H1 (cell line): ENCODE data around the gene FAM24B. TPM values are rescaled to one million over a fixed set of nuclear protein-coding genes. Genes with fewer than 3 reads are reported as not detected.

Source experiments
- CTCF ChIA-PET: fragments of 300-600 bp; sonication (Branson Sonifier 250); formaldehyde crosslinking; loops from one replicate; lab custom pipeline; 2021; ENCODE audit not compliant: partially characterized antibody; lab: Charles Lee
- POLR2A ChIA-PET: fragments of 300-600 bp; sonication (Branson Sonifier 250); formaldehyde crosslinking; loops from one replicate; lab custom pipeline; 2021; ENCODE audit warnings: inconsistent platforms; ENCODE audit not compliant: partially characterized antibody; lab: Charles Lee
- DNase-seq, 2 experiments: peaks; one replicate each; pipeline versions ENCODE4 v3.0.0 to v3.0.0-alpha.2; 2010 to 2022; ENCODE audit warnings: low spot score in 2 of 2, low read depth in 1 of 2, mixed read lengths in 1 of 2
- FAIRE-seq: peaks from 2 replicates; lab custom pipeline; 2011; peaks lifted over from hg19 to GRCh38; lab: Jason Lieb, UNC
- H2AFZ ChIP-seq: 2 replicates; pipeline ENCODE4 v1.8.1; 2012; ENCODE audit warnings: low read length, inconsistent platforms
- H2AK5ac ChIP-seq: 2 replicates; pipeline ENCODE4 v1.6.1; 2013; ENCODE audit warnings: low read depth, low read length
- H2BK120ac ChIP-seq: replicated peaks from 2 replicates; pipeline ENCODE3; 2013; ENCODE audit warnings: low read depth, low read length, inconsistent platforms
- H2BK12ac ChIP-seq: 2 replicates; pipeline ENCODE4 v1.6.1; 2013; ENCODE audit warnings: low read depth, low read length
- H2BK15ac ChIP-seq: 2 replicates; pipeline ENCODE4 v1.6.1; 2013; ENCODE audit warnings: low read length
- H2BK20ac ChIP-seq: 2 replicates; pipeline ENCODE4 v1.6.1; 2013; ENCODE audit warnings: low read length
- H2BK5ac ChIP-seq: 2 replicates; pipeline ENCODE4 v1.6.1; 2013; ENCODE audit warnings: low read depth, low read length
- H3K14ac ChIP-seq: 2 replicates; pipeline ENCODE4 v1.6.1; 2013; ENCODE audit warnings: inconsistent platforms; ENCODE audit not compliant: insufficient read length
- H3K18ac ChIP-seq: 2 replicates; pipeline ENCODE4 v1.6.1; 2013; ENCODE audit warnings: low read length; ENCODE audit errors: extremely low read depth
- H3K23ac ChIP-seq: 2 replicates; pipeline ENCODE4 v1.6.1; 2013; ENCODE audit warnings: inconsistent platforms; ENCODE audit not compliant: insufficient read length
- H3K23me2 ChIP-seq: 2 replicates; pipeline ENCODE4 v1.6.1; 2013; ENCODE audit warnings: low read depth, low read length
- H3K27ac ChIP-seq: 2 replicates; pipeline ENCODE4 v1.6.1; 2011; ENCODE audit warnings: low read depth, low read length, inconsistent platforms
- H3K27me3 ChIP-seq, 4 experiments: replicated peaks in 1 of 4; 1 replicate in 1 of 4; 2 replicates in 3 of 4; pipeline versions ENCODE4 v1.6.1 to v1.8.1; 2011 to 2013; ENCODE audit warnings: low read length in 3 of 4, mild to moderate bottlenecking in 3 of 4, inconsistent platforms in 2 of 4, mixed read lengths in 2 of 4, moderate library complexity in 1 of 4; ENCODE audit not compliant: control insufficient read depth in 3 of 4, insufficient read depth in 3 of 4; ENCODE audit errors: extremely low read depth in 1 of 4
- H3K36me3 ChIP-seq, 4 experiments: 2 replicates each; pipeline versions ENCODE4 v1.6.1 to v1.8.1; 2011 to 2013; ENCODE audit warnings: mild to moderate bottlenecking in 4 of 4, low read length in 3 of 4, moderate library complexity in 2 of 4, control low read depth in 1 of 4, inconsistent platforms in 1 of 4; ENCODE audit not compliant: insufficient read depth in 4 of 4, control insufficient read depth in 2 of 4
- H3K4ac ChIP-seq: replicated peaks from 2 replicates; pipeline ENCODE3; 2013; ENCODE audit warnings: low read length, low read depth, mixed read lengths, inconsistent platforms; ENCODE audit not compliant: insufficient read length
- H3K4me1 ChIP-seq, 4 experiments: replicated peaks in 1 of 4; 1 replicate in 1 of 4; 2 replicates in 3 of 4; pipeline versions ENCODE4 v1.6.1 to v1.8.1; 2011 to 2013; ENCODE audit warnings: low read length in 3 of 4, inconsistent platforms in 2 of 4, mixed read lengths in 1 of 4; ENCODE audit not compliant: insufficient read depth in 4 of 4, control insufficient read depth in 3 of 4
- H3K4me2 ChIP-seq, 2 experiments: 2 replicates each; pipeline versions ENCODE4 v1.6.1 to v1.8.1; 2011 to 2013; ENCODE audit warnings: low read depth in 2 of 2, low read length in 2 of 2, control low read depth in 1 of 2, inconsistent platforms in 1 of 2, mild to moderate bottlenecking in 1 of 2; ENCODE audit not compliant: insufficient read depth in 1 of 2
- H3K4me3 ChIP-seq, 4 experiments: fragments of 200-600, 300-600 bp in 1 of 4; sonication (generic), shearing (Covaris generic), sonication (Bioruptor Twin) in 1 of 4; 2 replicates each; pipeline versions ENCODE4 v1.5.1 to v1.8.1; 2011 to 2016; ENCODE audit warnings: low read length in 4 of 4, low read depth in 3 of 4, control low read depth in 2 of 4, inconsistent platforms in 2 of 4, mild to moderate bottlenecking in 2 of 4, mixed read lengths in 1 of 4, moderate library complexity in 1 of 4; ENCODE audit not compliant: insufficient read depth in 2 of 4; ENCODE audit errors: extremely low read depth in 1 of 4
- H3K56ac ChIP-seq: replicated peaks from 2 replicates; pipeline ENCODE3; 2013; ENCODE audit warnings: low read depth, mild to moderate bottlenecking, mixed read lengths, low read length, inconsistent platforms; ENCODE audit not compliant: insufficient read length
- H3K79me1 ChIP-seq: 2 replicates; pipeline ENCODE4 v1.6.1; 2013; ENCODE audit warnings: low read depth, low read length, control low read depth
- H3K79me2 ChIP-seq, 2 experiments: 2 replicates each; pipeline versions ENCODE4 v1.6.1 to v1.8.1; 2012 to 2013; ENCODE audit warnings: low read length in 2 of 2, mild to moderate bottlenecking in 2 of 2, inconsistent platforms in 1 of 2; ENCODE audit not compliant: insufficient read depth in 2 of 2, control insufficient read depth in 1 of 2
- H3K9ac ChIP-seq, 4 experiments: replicated peaks in 1 of 4; 1 replicate in 1 of 4; 2 replicates in 3 of 4; pipeline versions ENCODE4 v1.6.1 to v1.8.1; 2011 to 2013; ENCODE audit warnings: low read depth in 3 of 4, low read length in 3 of 4, control low read depth in 2 of 4, mild to moderate bottlenecking in 2 of 4, moderate library complexity in 2 of 4, inconsistent platforms in 1 of 4; ENCODE audit errors: extremely low read depth in 1 of 4
- H3K9me3 ChIP-seq, 2 experiments: 2 replicates each; pipeline versions ENCODE4 v1.6.1 to v1.8.1; 2012 to 2013; ENCODE audit warnings: mild to moderate bottlenecking in 2 of 2, moderate library complexity in 2 of 2, control low read depth in 1 of 2, inconsistent platforms in 1 of 2, low read depth in 1 of 2, low read length in 1 of 2, mixed read lengths in 1 of 2; ENCODE audit not compliant: insufficient read depth in 2 of 2
- H4K20me1 ChIP-seq, 2 experiments: replicated peaks in 1 of 2; 2 replicates each; pipeline versions ENCODE3 to v1.8.1; 2011 to 2013; ENCODE audit warnings: inconsistent platforms in 2 of 2, low read length in 2 of 2, mild to moderate bottlenecking in 1 of 2; ENCODE audit not compliant: insufficient read depth in 2 of 2, control insufficient read depth in 1 of 2
- H4K5ac ChIP-seq: 2 replicates; pipeline ENCODE4 v1.6.1; 2013; ENCODE audit warnings: low read length, low read depth, mixed read lengths, inconsistent platforms; ENCODE audit not compliant: insufficient read length
- H4K8ac ChIP-seq: 2 replicates; pipeline ENCODE4 v1.8.0; 2013; ENCODE audit warnings: mild to moderate bottlenecking, moderate library complexity, low read length, inconsistent platforms; ENCODE audit not compliant: insufficient read depth; ENCODE audit errors: extremely low read depth
- H4K91ac ChIP-seq: replicated peaks from 2 replicates; pipeline ENCODE3; 2013; ENCODE audit warnings: low read length, mixed read lengths, inconsistent platforms; ENCODE audit not compliant: insufficient read length
- ASH2L ChIP-seq: fragments of 200-600, 300-600 bp; sonication (generic); IDR thresholded peaks from one replicate; pipeline ENCODE4 v1.7.1; 2017; ENCODE audit warnings: low read length
- CREB1 ChIP-seq: IDR thresholded peaks from 2 replicates; pipeline ENCODE4 v1.6.1; 2012; ENCODE audit warnings: inconsistent platforms
- EGR1 ChIP-seq: IDR thresholded peaks from 2 replicates; pipeline ENCODE4 v1.6.1; 2011; ENCODE audit warnings: low read depth, low read length, borderline replicate concordance
- EZH2 ChIP-seq: fragments of 200-600 bp; sonication (generic); IDR thresholded peaks from 2 replicates; pipeline ENCODE4 v1.7.1; 2012; ENCODE audit warnings: low read depth, mild to moderate bottlenecking, moderate library complexity, low read length, inconsistent platforms; ENCODE audit not compliant: severe bottlenecking
- HDAC2 ChIP-seq, 2 experiments: fragments of 300-600 bp in 1 of 2; sonication (generic) in 1 of 2; IDR thresholded peaks; 2 replicates each; pipeline ENCODE4 v1.6.1; 2011 to 2012; ENCODE audit warnings: low read depth in 2 of 2, low read length in 2 of 2, mild to moderate bottlenecking in 2 of 2, moderate library complexity in 2 of 2, borderline replicate concordance in 1 of 2, inconsistent platforms in 1 of 2
- HDAC6 ChIP-seq: IDR thresholded peaks from one replicate; pipeline ENCODE4 v1.7.1; 2012; ENCODE audit warnings: low read depth, mild to moderate bottlenecking, inconsistent platforms, low read length, moderate library complexity
- PHF8 ChIP-seq: fragments of 200-600 bp; sonication (generic); conservative IDR thresholded peaks from 2 replicates; pipeline ENCODE4 v1.7.1; 2012; ENCODE audit warnings: low read depth, mild to moderate bottlenecking, inconsistent platforms, low read length, moderate library complexity
- POLR2A ChIP-seq, 2 experiments: IDR thresholded peaks; 1 replicate in 1 of 2; 2 replicates in 1 of 2; pipeline ENCODE4 v1.6.1; 2011; ENCODE audit warnings: low read depth in 2 of 2, low read length in 2 of 2, mild to moderate bottlenecking in 2 of 2; ENCODE audit errors: control extremely low read depth in 1 of 2
- RAD21 ChIP-seq, 2 experiments: IDR thresholded peaks in 1 of 2; conservative IDR thresholded peaks in 1 of 2; 2 replicates each; pipeline ENCODE4 v1.6.1; 2011; ENCODE audit warnings: low read depth in 2 of 2, low read length in 2 of 2, improper control_type of control experiment in 1 of 2, inconsistent platforms in 1 of 2, mild to moderate bottlenecking in 1 of 2, moderate library complexity in 1 of 2
- SIN3A ChIP-seq, 2 experiments: IDR thresholded peaks in 1 of 2; conservative IDR thresholded peaks in 1 of 2; 2 replicates each; pipeline ENCODE4 v1.6.1; 2011 to 2012; ENCODE audit warnings: low read length in 2 of 2, improper control_type of control experiment in 1 of 2, low read depth in 1 of 2, mild to moderate bottlenecking in 1 of 2
- TCF12 ChIP-seq: IDR thresholded peaks from 2 replicates; pipeline ENCODE4 v1.6.1; 2011; ENCODE audit warnings: low read depth, mild to moderate bottlenecking, low read length
- ZNF274 ChIP-seq: IDR thresholded peaks from 2 replicates; pipeline ENCODE4 v1.7.0; 2012; ENCODE audit warnings: low read length, borderline replicate concordance; ENCODE audit errors: extremely low read depth
- WGBS, 2 experiments: shearing (Covaris generic) in 1 of 2; methylation state at CpG; one replicate each; pipeline versions ENCODE4 v1.1.6 to v1.1.7; 2013 to 2015; ENCODE audit warnings: low lambda C conversion rate in 2 of 2, mixed read lengths in 2 of 2, inconsistent platforms in 1 of 2, low coverage in 1 of 2, missing lambda C conversion rate in 1 of 2; ENCODE audit not compliant: insufficient replicate concordance in 2 of 2, insufficient coverage in 1 of 2, insufficient read length in 1 of 2; ENCODE audit errors: extremely low coverage in 1 of 2, missing lambda C conversion rate in 1 of 2; 5-methylcytosine and 5-hydroxymethylcytosine counted together
- polyA plus RNA-seq, 7 experiments: library from polyadenylated mRNA; depleted of rRNA in 3 of 7; stranded (reverse) in 5 of 7; unstranded in 2 of 7; fragments of >200 nt in 5 of 7; fragments of 200-250 nt in 2 of 7; gene quantifications; 1 replicate in 5 of 7; 2 replicates in 1 of 7; 4 replicates in 1 of 7; pipeline versions ENCODE4 v1.2.1 to v1.2.3, GENCODE V29; 2011 to 2013; ENCODE audit warnings: missing spikeins in 2 of 7, mixed read lengths in 2 of 7
- total RNA-seq: library from RNA; stranded (reverse); fragmentation: NEBNext Ultra II Directional; extraction: Animal tissue kit (Norgen Biotek cat#: 25700); gene quantifications from 2 replicates; pipeline ENCODE4 v1.2.1, GENCODE V29; 2021

FAM24B gene
- total and polyA plus RNA-seq, 2 of the 8 experiments (the other 6 are each of a cell fraction or from before 2014, with no cell fraction given) = 0.50 to 0.56 TPM

DNA sequence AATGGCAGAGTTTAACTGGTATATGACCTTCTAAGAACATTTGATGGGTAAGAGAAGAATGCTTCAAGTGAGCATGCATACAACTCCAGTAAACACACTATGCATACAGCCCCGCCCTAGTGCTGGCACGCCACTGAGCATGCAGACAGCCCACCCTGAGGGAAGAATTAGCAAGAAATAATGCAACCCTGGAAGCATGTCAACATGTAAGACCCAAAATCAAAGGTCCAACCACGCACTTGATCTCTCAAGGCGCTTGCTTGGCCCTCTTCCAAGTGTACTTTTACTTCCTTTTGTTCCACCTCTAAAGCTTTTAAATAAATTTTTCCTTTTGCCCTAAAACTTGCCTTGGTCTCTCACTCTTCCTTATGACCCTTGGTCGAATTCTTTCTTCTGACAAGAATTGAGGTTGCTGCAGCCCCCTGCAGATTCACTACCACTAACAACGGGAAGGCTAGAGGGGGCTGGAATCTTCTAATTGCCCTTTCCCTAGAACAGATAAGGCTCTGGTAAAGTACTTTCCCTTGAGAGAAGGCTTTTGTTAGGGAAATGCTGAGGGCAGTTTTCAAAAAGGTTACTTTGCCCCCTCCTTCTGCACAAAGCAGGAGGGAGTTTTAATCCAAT, 3.4 kb downstream of the FAM24B start:
- WGBS, 2 experiments = 10% methylated on average over 6 of the region's 6 CpGs; no CpG with 5 or more reads in 1 of the 2 experiments
- H3K79me1 ChIP-seq = no peaks in the 10 kb centered on the region
- H2BK5ac ChIP-seq = peak overlapping the region; percentile 88; the same call in 1 of the 2 replicates
- H2BK15ac ChIP-seq = no peak overlapping the region
- no peak overlapping the region for H2BK120ac ChIP-seq
- no peaks in the 10 kb centered on the region; the same call in 1 of the 2 replicates for H3K23me2 ChIP-seq
- H3K9me3 ChIP-seq = no peaks in the 10 kb centered on the region; a peak in 1 of 4 replicates
- H3K56ac ChIP-seq = no peak overlapping the region
- H3K23ac ChIP-seq = no peak overlapping the region
- H3K27ac ChIP-seq = peak overlapping the region; percentile 91
- peak; percentile 49 to 73 for DNase-seq
- H3K27me3 ChIP-seq = peaks cover 0 to 3% (median 0%) of the 10 kb centered on the region in 4 experiments; a peak in 3 of 7 replicates
- POLR2A ChIA-PET = interaction anchor here (0.8 to 4.0 kb wide), 4 partner anchors 20 to 78 kb away, joined by 3 to 22 read pairs (median 4); partner anchors contain the start of genes C10orf88 and CUZD1
- no peak overlapping the region for H4K91ac ChIP-seq
- H3K4ac ChIP-seq = no peak overlapping the region
- H2BK12ac ChIP-seq = 0 out of 2 replicates have a peak overlapping the region, but pooled peaks have one; percentile 62
- no peak overlapping the region for H2AFZ ChIP-seq
- H3K18ac ChIP-seq = peak overlapping the region; percentile 64
- H3K9ac ChIP-seq = no peak overlapping the region; a peak in 2 of 7 replicates
- peak overlapping the region; percentile 42 to 59 for H3K4me2 ChIP-seq
- FAIRE-seq = peak; percentile 91
- peak overlapping the region; percentile 18 for H4K5ac ChIP-seq
- H3K79me2 ChIP-seq = no peaks in the 10 kb centered on the region
- peak overlapping the region in 3 of 4 experiments; percentile 17 to 41 (median 24); a peak in 4 of 8 replicates for H3K4me3 ChIP-seq
- H2BK20ac ChIP-seq = peak overlapping the region; percentile 88; the same call in 1 of the 2 replicates
- no peaks in the 10 kb centered on the region for H3K36me3 ChIP-seq
- no peak overlapping the region for H2AK5ac ChIP-seq
- H4K8ac ChIP-seq = no peak overlapping the region
- H4K20me1 ChIP-seq = no peaks in the 10 kb centered on the region
- CTCF ChIA-PET = no interaction called here
- no peak overlapping the region for H3K14ac ChIP-seq
- H3K4me1 ChIP-seq = peaks cover 5 to 35% (median 18%) of the 10 kb centered on the region in 4 experiments
- TF ChIP-seq CREB1 = no peak
- no peak for TF ChIP-seq EZH2
- no peak for TF ChIP-seq POLR2A (IDR thresholded peaks at IDR 0.05; ENCODE audit: control extremely low read depth in 1 of 2, low read depth in 2 of 2, low read length in 2 of 2)
- peak in 1 of 2 experiments; percentile 83; a peak in 1 of 4 replicates for TF ChIP-seq HDAC2 (IDR thresholded peaks at IDR 0.05; ENCODE audit: borderline replicate concordance in 1 of 2, low read depth in 2 of 2, low read length in 2 of 2)
- TF ChIP-seq RAD21 (IDR thresholded peaks at IDR 0.05 in 1 of 2, conservative IDR thresholded peaks at IDR 0.05 in 1 of 2; ENCODE audit: low read depth in 2 of 2, low read length in 2 of 2) = peak; percentile 1 to 14; a peak in 2 of 4 replicates
- no peak for TF ChIP-seq ZNF274
- TF ChIP-seq PHF8 = no peak
- TF ChIP-seq EGR1 = no peak
- TF ChIP-seq HDAC6 = no peak
- peak; percentile 70 for TF ChIP-seq ASH2L
- TF ChIP-seq TCF12 = 0 out of 2 replicates have a peak, but pooled peaks have one; percentile 42
- TF ChIP-seq SIN3A (conservative IDR thresholded peaks at IDR 0.05 in 1 of 2, IDR thresholded peaks at IDR 0.05 in 1 of 2; ENCODE audit: low read depth in 1 of 2, low read length in 2 of 2) = no peak
